Measurements from ENCODE around the gene SPATA16.
A peak's percentile ranks its signal among the peaks of the same experiment; 100 is the strongest.
"Not testable (repeated sequence)": the region's sequence is repeated elsewhere in the genome, so short reads cannot be mapped to it uniquely, and the experiment has no call there.

The SPATA16 gene

DNA sequence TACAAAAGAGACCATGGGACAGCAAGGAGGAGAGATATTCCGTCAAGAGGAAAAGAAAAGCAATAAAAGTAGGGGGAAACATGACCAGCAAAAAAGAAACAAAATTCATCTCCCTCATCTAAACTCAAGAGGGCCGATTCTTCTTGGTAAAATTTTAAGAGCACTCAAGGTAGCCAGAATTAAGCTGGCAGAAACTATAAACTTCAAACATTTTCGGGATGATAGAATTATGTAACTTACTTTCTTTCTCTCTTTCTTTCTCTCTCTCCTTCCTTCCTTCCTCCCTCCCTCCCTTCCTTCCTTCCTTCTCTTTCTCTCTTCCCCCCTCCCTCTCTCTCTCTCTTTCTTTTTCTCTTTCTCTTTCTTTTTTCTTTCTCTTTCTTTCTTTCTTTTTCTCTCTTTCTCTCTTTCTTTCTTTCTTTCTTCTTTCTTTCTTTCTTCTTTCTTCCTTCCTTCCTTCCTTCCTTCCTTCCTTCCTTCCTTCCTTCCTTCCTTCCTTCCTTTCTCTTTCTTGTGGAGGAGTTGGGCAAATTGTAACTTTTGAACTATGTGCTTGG, 180.3 kb downstream of the SPATA16 start:
- not testable (repeated sequence) for DNase-seq (ENCODE audit: low spot score); FAIRE-seq

GRCh38 chr3:172958565-172958964, 182.5 kb downstream of the SPATA16 start:
- DNase-seq (ENCODE audit: low spot score) (no peak), FAIRE-seq (no peak)

DNA sequence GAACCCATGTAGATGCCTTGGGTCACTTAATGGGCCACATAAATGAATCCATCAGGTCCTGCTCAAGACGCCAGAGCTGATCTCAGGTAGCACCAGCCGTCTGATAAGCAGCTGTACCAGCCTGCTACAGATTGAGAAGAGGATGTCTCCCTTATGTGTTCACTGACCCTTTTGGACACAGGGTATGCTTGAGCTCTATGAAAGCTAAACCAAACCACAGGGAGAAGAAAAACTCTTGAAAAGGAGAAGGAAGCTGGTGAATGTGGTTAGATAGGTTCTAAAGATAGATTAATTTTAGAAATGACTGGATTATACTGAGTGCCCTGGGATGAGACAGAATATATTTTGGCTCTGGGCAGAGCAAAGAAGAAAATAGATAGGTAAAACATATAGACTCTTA, 187.5 kb downstream of the SPATA16 start:
- FAIRE-seq (no peak), DNase-seq (ENCODE audit: low spot score) (no peak)

GRCh38 chr3:172951511-172951910, 189.5 kb downstream of the SPATA16 start:
- DNase-seq (ENCODE audit: low spot score) (no peak), FAIRE-seq (no peak)

DNA sequence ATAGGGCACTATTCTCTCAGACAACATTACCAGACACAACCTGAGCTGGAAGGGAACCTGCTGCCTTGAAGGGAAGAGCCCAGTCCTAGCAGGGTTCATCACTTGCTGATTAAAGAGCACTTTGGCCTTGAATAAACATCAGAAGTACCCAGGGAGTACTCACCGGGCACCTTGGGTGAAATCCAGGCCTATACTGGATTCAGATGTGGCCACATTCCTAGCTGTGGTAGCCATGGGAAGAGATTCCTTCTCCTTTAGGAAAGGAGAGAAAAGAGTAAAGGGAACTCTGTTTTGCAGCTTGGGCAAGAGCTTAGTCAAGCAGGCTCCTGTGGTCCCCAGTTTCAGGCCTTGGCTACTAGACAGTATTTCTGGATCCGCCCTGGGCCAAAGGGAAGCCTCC, 195.0 kb downstream of the SPATA16 start:
- FAIRE-seq (no peak), DNase-seq (ENCODE audit: low spot score) (no peak)

- DNase-seq (ENCODE audit: low spot score) (no peak), FAIRE-seq (no peak)
Observed at GRCh38 chr3:172939651-172940293, 201.3 kb downstream of the SPATA16 start.

GRCh38 chr3:172938788-172939187, 202.2 kb downstream of the SPATA16 start:
- no peak for DNase-seq (ENCODE audit: low spot score)
- no peak for FAIRE-seq

DNA sequence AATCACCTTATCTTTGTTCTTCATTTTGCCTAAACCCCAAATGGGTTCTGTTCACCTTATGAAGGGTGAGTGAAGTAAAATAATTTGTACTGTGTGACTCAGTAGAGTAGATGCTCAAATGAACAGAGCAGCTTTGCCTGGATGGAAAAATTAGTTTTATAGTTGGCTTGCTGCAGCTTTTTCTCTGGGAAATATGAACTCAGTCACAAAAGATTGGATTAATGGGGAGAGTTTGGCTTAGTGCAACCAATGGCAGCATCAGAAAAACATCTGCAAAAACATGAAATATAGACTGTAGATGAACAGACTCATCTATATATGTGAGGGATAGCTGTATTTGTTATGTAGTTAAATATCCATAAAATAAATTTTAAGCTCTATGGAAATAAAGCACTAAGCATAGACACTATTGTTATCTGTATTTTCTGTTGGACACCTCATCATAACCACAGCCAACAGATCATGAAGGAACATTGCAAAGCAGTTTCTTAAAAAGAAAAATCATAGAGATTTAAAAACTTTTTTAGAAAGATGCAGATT, 209.2 kb downstream of the SPATA16 start:
- no peak for DNase-seq (ENCODE audit: low spot score)
- no peak for FAIRE-seq

- DNase-seq (ENCODE audit: low spot score) (no peak), FAIRE-seq (no peak)
Observed at GRCh38 chr3:172929451-172929850, 211.6 kb downstream of the SPATA16 start.

DNA sequence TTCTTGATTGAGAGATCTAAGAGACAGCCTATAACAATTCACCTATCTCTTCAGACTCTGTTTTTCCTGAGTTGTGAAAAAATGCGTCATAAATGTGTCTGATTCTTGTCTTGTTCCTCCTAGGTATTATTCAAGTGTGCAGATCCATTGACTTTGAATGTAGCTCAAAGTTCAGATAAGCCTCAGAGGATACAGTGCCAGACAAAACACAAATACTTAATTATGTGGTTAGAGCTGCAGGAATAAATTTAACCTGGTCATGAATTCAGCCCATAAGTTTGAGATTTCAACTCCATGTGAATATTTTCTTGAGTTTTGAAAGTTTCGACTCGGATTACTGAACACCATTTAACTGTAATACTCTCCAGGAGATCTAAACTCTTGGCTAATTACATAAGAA, 216.5 kb downstream of the SPATA16 start:
- FAIRE-seq = no peak
- no peak for DNase-seq (ENCODE audit: low spot score)

DNA sequence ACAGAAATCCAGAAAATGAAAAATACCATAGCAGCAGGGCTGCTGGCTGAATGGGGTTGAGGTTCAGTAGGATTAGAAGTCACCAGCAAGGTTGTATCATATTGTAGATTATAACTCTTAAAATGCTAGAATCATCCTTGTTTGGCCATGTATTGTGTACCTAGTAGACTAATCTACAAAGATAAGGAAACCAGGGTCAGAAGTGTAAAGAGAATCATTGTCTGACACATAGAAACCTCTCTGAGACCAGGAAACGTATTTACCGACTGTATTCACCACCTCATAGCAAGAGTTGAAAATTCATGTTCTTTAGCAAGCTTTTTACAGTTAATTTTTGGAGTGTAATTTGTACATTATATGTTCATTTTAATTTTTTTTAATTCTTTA, 221.7 kb downstream of the SPATA16 start:
- FAIRE-seq (no peak), DNase-seq (ENCODE audit: low spot score) (no peak)

- FAIRE-seq (no peak), DNase-seq (ENCODE audit: low spot score) (no peak)
Observed at GRCh38 chr3:172918568-172919296, 222.3 kb downstream of the SPATA16 start.

DNA sequence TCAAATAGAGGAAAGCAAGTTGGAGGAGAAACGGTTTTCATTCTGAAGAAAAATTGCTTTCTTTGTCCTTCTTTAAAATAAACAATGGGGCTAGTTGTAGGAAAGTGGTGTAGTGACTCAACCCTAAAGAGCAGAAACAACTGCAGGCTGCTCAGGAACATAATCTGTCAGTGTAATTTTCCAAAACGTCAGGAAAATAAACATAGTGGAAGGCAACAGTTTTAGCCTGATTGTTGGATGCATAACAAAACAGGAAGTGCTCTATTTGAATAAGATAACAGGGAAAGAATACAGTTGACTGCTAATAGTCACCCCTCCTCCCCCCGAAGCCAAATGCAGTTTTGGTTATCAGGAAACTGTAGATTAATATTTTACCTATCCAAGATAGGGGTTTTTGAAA, 222.9 kb downstream of the SPATA16 start:
- no peak for FAIRE-seq
- DNase-seq (ENCODE audit: low spot score) = peak; percentile 8

DNA sequence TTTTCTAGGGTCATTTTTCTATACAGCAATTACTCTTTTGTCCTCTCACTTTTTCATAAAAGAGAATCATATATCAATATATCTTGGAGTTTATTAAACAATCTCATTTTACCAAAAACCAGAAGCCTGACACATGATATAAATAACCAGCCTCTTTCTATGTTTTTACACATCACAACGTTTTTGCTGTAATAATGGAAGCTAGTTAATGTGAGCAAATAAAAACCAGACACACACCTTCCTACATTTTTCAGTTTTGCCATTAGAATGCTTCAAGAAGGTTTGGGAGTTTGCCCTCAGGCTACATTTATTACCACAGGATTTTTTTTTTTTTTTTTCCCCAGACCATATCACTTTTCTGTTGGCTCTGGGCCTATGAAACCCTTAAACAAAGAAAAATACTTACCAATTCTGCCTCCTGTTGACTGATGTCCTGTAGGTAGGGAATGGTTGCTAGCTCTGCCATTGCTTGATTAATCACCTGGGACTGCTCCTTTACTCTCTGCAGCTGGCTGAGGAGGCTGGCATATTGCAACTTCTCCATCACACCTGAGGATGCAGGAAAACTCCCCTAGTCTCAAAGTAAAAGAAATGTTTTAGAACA, 225.0 kb downstream of the SPATA16 start:
- no peak for FAIRE-seq
- DNase-seq (ENCODE audit: low spot score) = no peak

DNA sequence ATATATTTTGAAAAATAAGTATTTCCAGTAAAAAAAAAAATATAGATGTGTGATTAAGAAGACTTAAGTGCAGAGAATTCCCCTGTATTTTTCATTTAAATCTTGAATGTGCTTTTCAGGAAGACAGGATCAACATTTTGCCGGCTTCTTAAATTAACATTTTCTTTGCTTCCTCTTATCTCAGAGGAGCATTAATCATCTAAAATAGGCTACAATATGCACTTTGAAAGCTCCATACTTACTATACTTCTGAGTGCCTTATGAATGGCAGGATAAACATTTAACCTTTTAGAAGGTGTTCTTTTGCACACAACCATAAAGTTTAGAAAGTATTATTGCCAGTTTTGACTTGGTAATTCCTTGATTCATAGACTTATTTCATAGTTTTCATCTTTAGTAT, 226.2 kb downstream of the SPATA16 start:
- DNase-seq (ENCODE audit: low spot score) = no peak
- FAIRE-seq = no peak

DNA sequence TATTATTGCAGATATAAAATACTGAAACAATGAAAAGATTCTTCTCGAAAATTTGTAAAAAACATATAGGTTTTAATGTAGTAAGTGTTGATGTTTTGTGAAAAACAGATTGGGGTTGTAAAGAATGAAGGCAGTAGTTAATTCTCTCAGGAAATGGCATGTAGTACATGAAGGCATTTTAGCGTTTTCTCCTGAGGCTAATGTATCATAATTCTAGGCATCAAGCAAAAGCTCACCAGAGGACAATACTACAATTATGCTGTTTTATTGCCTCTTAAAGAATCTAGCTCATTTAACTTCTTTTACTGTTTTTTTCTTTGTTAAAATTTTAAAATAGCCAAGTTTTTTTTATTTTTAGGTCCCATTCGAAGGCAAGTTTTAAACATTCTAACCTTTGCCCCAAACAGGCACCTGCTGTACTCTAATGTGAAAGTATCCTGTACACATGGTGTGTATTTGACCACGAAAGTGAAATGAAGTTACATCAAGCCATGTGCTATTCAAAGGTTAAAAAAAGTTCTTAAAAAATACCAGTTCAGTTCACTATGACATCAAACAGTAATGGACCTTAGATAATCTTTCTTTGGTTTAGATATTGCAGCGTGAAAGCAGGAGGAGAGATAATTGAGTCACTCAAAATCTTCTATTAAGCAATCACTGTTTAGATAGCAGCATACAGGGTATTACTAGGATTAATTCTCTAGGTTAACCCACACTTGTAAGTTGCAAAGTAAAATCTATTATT, 227.0 kb downstream of the SPATA16 start:
- FAIRE-seq = no peak
- no peak for DNase-seq (ENCODE audit: low spot score)

DNA sequence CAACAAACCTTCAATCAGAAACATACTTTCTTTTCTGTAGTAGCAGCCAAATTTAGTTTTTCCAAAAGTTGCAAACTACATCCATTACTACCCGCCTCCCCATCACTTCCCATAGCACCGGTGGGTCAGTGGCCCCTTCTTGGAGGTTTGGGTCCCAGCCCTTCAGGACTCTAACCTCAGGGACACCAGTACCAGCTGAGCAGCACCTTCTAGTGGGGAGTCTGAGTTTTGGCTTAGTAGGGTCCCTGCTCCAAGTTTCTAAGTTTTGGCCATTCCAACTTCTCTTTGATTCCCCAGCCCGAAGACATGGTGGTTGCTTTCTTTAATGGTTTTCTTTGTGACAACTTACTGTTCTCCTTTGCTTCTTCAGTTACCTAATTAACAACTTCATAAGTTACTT, 229.9 kb downstream of the SPATA16 start:
- no peak for FAIRE-seq
- no peak for DNase-seq (ENCODE audit: low spot score)

- DNase-seq (ENCODE audit: low spot score) (no peak), FAIRE-seq (no peak)
Observed at GRCh38 chr3:172908771-172909270, 232.2 kb downstream of the SPATA16 start.

DNA sequence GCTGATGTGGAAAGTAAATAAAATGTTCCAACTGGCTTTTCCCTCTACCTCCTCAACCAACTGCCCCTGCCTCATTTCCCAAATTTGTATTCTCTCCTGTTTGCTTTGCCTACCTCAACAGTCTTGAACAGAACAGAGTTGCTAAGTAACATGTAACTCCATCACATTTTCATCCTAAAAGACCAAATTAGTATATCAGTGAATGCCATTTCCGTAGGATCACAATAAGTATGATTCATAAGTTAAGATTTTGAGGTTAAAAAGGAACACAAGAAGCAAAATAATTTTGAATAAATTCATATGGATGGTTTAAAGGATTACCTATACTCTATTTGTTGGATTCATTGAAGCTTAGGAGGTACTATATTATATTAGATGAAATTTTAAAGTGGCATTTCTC, 235.6 kb downstream of the SPATA16 start:
- FAIRE-seq = no peak
- DNase-seq (ENCODE audit: low spot score) = no peak

GRCh38 chr3:172904711-172905373, 236.2 kb downstream of the SPATA16 start:
- DNase-seq (ENCODE audit: low spot score) (no peak), FAIRE-seq (no peak)
